ENCODE results near the gene HOXB9. TPM values are rescaled to one million over a fixed set of nuclear protein-coding genes. Genes with fewer than 3 reads are reported as not detected.

The HOXB9 gene
- total RNA-seq, 1 experiment from 2014 or later: 0.24 TPM

DNA sequence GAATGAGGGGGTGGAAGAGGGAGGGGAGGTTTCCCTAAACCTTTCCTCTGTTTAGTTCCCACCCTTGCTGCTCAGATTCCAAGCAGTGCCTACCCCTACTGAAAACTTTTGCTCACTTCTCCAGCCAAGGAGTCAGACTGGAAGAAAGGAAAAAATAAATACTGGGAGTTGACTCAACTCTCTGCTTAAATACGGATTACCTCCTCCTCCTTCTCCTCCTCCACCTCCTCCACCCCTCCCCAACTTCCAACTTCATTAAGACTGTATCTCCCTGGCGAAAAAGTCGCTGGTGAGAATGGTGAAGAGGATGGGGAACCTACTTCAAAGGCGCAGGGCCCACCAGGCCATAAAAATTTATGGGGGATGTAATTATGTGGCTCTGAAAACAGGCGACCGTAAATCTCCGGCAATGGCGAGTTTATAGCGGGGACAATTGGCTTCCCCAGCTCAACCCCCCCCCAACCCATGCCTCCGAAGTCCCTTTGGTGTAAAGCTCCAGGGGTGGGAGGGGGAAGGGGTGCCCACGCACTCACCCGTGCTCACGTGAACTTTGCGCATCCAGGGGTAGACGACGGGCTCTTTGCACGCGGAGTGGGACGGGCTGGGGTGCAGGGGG is 48.7 kb downstream of the HOXB9 start (continued):
- TF ChIP-seq, protein P1, sequence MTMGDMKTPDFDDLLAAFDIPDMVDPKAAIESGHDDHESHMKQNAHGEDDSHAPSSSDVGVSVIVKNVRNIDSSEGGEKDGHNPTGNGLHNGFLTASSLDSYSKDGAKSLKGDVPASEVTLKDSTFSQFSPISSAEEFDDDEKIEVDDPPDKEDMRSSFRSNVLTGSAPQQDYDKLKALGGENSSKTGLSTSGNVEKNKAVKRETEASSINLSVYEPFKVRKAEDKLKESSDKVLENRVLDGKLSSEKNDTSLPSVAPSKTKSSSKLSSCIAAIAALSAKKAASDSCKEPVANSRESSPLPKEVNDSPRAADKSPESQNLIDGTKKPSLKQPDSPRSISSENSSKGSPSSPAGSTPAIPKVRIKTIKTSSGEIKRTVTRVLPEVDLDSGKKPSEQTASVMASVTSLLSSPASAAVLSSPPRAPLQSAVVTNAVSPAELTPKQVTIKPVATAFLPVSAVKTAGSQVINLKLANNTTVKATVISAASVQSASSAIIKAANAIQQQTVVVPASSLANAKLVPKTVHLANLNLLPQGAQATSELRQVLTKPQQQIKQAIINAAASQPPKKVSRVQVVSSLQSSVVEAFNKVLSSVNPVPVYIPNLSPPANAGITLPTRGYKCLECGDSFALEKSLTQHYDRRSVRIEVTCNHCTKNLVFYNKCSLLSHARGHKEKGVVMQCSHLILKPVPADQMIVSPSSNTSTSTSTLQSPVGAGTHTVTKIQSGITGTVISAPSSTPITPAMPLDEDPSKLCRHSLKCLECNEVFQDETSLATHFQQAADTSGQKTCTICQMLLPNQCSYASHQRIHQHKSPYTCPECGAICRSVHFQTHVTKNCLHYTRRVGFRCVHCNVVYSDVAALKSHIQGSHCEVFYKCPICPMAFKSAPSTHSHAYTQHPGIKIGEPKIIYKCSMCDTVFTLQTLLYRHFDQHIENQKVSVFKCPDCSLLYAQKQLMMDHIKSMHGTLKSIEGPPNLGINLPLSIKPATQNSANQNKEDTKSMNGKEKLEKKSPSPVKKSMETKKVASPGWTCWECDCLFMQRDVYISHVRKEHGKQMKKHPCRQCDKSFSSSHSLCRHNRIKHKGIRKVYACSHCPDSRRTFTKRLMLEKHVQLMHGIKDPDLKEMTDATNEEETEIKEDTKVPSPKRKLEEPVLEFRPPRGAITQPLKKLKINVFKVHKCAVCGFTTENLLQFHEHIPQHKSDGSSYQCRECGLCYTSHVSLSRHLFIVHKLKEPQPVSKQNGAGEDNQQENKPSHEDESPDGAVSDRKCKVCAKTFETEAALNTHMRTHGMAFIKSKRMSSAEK (CRISPR knock-in tag; IDR thresholded peaks at IDR 0.05; ENCODE audit: borderline replicate concordance): no peak

GRCh38 chr17:48576479-48577309 is 49.5 kb downstream of the HOXB9 start:
- H3K4me1 Mint-ChIP-seq: peaks cover 40% of the 10 kb centered on the region
- H3K36me3 Mint-ChIP-seq: no peaks in the 10 kb centered on the region
- ChIA-PET CTCF (interaction anchor here (0.6 kb wide), 1 partner anchor 25 kb away, joined by 5 read pairs; no protein-coding TSS in a partner anchor), POLR2A (no interaction called here)
- no peaks in the 10 kb centered on the region for H3K9me3 Mint-ChIP-seq
- no peak overlapping the region for H3K27ac Mint-ChIP-seq
- TF ChIP-seq AR (CRISPR knock-in tag; IDR thresholded peaks at IDR 0.05) (no peak), ZNF121 (CRISPR knock-in tag; IDR thresholded peaks at IDR 0.05) (no peak), HMGA2 (CRISPR knock-in tag; IDR thresholded peaks at IDR 0.05) (no peak), E2F5 (CRISPR knock-in tag; IDR thresholded peaks at IDR 0.05) (no peak), SP1 (CRISPR knock-in tag; conservative IDR thresholded peaks at IDR 0.05) (no peak), CBFB (CRISPR knock-in tag; IDR thresholded peaks at IDR 0.05; ENCODE audit: low read depth) (no peak), JAZF1 (CRISPR knock-in tag; IDR thresholded peaks at IDR 0.05) (no peak), CREB1 (CRISPR knock-in tag; IDR thresholded peaks at IDR 0.05) (no peak), MLX (CRISPR knock-in tag; IDR thresholded peaks at IDR 0.05) (no peak), CDX4 (CRISPR knock-in tag; IDR thresholded peaks at IDR 0.05; ENCODE audit: borderline replicate concordance) (no peak)
- TF ChIP-seq, protein P2, sequence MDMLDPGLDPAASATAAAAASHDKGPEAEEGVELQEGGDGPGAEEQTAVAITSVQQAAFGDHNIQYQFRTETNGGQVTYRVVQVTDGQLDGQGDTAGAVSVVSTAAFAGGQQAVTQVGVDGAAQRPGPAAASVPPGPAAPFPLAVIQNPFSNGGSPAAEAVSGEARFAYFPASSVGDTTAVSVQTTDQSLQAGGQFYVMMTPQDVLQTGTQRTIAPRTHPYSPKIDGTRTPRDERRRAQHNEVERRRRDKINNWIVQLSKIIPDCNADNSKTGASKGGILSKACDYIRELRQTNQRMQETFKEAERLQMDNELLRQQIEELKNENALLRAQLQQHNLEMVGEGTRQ (CRISPR knock-in tag; IDR thresholded peaks at IDR 0.05): no peak
- DNase-seq (ENCODE audit: low spot score): no peak
- no peak for ATAC-seq
- H3K4me3 Mint-ChIP-seq: peak overlapping the region; percentile 43
- H3K27me3 Mint-ChIP-seq (ENCODE audit: low read depth): peaks cover 38% of the 10 kb centered on the region; the same call in 1 of the 2 replicates

Data from WTC11 (cell line).